Measurements from ENCODE around the gene TECTA. TPM values are rescaled to one million over a fixed set of nuclear protein-coding genes. Genes with fewer than 3 reads are reported as not detected.
A peak's percentile ranks its signal among the peaks of the same experiment; 100 is the strongest.

Gene TECTA
- total and polyA plus RNA-seq, 2 donors (not counting 1 experiment from before 2014, with no cell fraction given): 0.30 to 0.33 TPM

DNA sequence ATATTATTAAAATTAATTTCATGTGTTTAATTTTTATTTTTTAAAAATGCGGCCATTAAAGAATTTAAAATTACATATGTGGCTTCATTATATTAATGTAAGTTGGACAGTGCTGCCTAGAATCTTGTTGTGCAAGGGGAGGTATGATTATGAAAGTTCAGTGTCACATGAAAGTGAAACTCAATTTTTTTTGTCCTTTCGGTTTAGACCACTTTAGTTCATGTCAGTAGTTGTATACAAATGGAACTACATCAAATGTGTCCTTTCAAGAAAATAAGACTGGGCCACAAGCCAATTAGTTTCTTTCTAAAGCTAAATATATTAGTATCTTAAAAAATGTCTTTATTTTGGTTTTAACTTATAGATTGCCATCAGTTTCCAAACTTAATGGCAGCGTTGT, 41.4 kb upstream of the TECTA start:
- no peaks in the 10 kb centered on the region for H3K27me3 ChIP-seq (ENCODE audit: control insufficient read depth, insufficient read depth, low read length)
- H4K20me1 ChIP-seq (ENCODE audit: control insufficient read depth, extremely low read depth, insufficient read depth, low read length): no peaks in the 10 kb centered on the region
- no peaks in the 10 kb centered on the region for H3K36me3 ChIP-seq (ENCODE audit: control insufficient read depth, insufficient read depth, low read length)
- H3K4me2 ChIP-seq (ENCODE audit: extremely low read depth, insufficient read depth, low read length): no peak overlapping the region
- no peaks in the 10 kb centered on the region for H3K79me2 ChIP-seq (ENCODE audit: control insufficient read depth, insufficient read depth, low read length)
- peak in 1 of 2 donors; percentile 27 for DNase-seq (ENCODE audit: low read depth in 2 of 2)
- H3K9me3 ChIP-seq (ENCODE audit: control insufficient read depth, insufficient read depth, low read depth, low read length): no peaks in the 10 kb centered on the region
- no peak overlapping the region for H3K9ac ChIP-seq (ENCODE audit: insufficient read depth, low read length)
- H3K4me1 ChIP-seq (ENCODE audit: control insufficient read depth, extremely low read depth, insufficient read depth, low read length): no peaks in the 10 kb centered on the region
- no peak overlapping the region for H2AFZ ChIP-seq (ENCODE audit: low read length)
- no peak for TF ChIP-seq EZH2 (IDR thresholded peaks at IDR 0.05; ENCODE audit: low read length, missing control alignments)
- TF ChIP-seq, protein P1, sequence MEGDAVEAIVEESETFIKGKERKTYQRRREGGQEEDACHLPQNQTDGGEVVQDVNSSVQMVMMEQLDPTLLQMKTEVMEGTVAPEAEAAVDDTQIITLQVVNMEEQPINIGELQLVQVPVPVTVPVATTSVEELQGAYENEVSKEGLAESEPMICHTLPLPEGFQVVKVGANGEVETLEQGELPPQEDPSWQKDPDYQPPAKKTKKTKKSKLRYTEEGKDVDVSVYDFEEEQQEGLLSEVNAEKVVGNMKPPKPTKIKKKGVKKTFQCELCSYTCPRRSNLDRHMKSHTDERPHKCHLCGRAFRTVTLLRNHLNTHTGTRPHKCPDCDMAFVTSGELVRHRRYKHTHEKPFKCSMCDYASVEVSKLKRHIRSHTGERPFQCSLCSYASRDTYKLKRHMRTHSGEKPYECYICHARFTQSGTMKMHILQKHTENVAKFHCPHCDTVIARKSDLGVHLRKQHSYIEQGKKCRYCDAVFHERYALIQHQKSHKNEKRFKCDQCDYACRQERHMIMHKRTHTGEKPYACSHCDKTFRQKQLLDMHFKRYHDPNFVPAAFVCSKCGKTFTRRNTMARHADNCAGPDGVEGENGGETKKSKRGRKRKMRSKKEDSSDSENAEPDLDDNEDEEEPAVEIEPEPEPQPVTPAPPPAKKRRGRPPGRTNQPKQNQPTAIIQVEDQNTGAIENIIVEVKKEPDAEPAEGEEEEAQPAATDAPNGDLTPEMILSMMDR (conservative IDR thresholded peaks at IDR 0.05 in 1 of 2, IDR thresholded peaks at IDR 0.05 in 1 of 2; ENCODE audit: low read depth in 1 of 2, low read length in 2 of 2): no peak
- no peak overlapping the region for H3K27ac ChIP-seq (ENCODE audit: insufficient read depth, low read length)
- H3K4me3 ChIP-seq (replicated peaks in 1 of 4; ENCODE audit: control extremely low read depth in 1 of 4, insufficient read depth in 1 of 4, low read depth in 3 of 4, low read length in 4 of 4): no peak overlapping the region

GRCh38 chr11:121063728-121064127, 37.3 kb upstream of the TECTA start:
- DNase-seq (ENCODE audit: low read depth in 2 of 2): peak in 1 of 2 donors; percentile 4

DNA sequence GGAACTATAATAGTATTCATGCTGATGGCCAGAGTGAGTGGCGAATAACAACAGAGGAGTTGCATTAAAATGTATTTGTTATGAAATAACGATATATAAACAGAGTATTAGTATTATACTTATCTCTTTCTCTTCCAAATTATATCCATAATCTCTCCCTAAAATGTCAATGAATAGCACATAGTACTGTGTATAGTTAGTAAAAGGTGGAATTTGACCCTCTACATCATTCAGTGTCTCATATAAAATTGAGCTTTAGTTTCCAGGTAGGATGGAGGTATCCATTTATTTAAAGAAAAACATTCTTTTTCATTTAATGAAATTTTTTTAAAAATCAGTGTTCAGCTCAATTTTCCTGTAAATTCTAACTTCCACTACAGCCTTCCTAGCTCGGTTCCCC, 34.4 kb upstream of the TECTA start:
- no peak overlapping the region for H3K27ac ChIP-seq (ENCODE audit: insufficient read depth, low read length)
- H2AFZ ChIP-seq (ENCODE audit: low read length): no peak overlapping the region
- H3K36me3 ChIP-seq (ENCODE audit: control insufficient read depth, insufficient read depth, low read length): no peaks in the 10 kb centered on the region
- H3K9ac ChIP-seq (ENCODE audit: insufficient read depth, low read length): no peak overlapping the region
- no peaks in the 10 kb centered on the region for H3K79me2 ChIP-seq (ENCODE audit: control insufficient read depth, insufficient read depth, low read length)
- H4K20me1 ChIP-seq (ENCODE audit: control insufficient read depth, extremely low read depth, insufficient read depth, low read length): no peaks in the 10 kb centered on the region
- H3K9me3 ChIP-seq (ENCODE audit: control insufficient read depth, insufficient read depth, low read depth, low read length): no peaks in the 10 kb centered on the region
- no peak for TF ChIP-seq EZH2 (IDR thresholded peaks at IDR 0.05; ENCODE audit: low read length, missing control alignments)
- TF ChIP-seq, protein P1 (conservative IDR thresholded peaks at IDR 0.05 in 1 of 2, IDR thresholded peaks at IDR 0.05 in 1 of 2; ENCODE audit: low read depth in 1 of 2, low read length in 2 of 2): no peak
- no peak overlapping the region for H3K4me2 ChIP-seq (ENCODE audit: extremely low read depth, insufficient read depth, low read length)
- no peaks in the 10 kb centered on the region for H3K27me3 ChIP-seq (ENCODE audit: control insufficient read depth, insufficient read depth, low read length)
- no peak for DNase-seq (ENCODE audit: low read depth in 2 of 2)
- H3K4me1 ChIP-seq (ENCODE audit: control insufficient read depth, extremely low read depth, insufficient read depth, low read length): no peaks in the 10 kb centered on the region
- no peak overlapping the region for H3K4me3 ChIP-seq (replicated peaks in 1 of 4; ENCODE audit: control extremely low read depth in 1 of 4, insufficient read depth in 1 of 4, low read depth in 3 of 4, low read length in 4 of 4)

More at GRCh38 chr11:121063728-121064127, 37.3 kb upstream of the TECTA start:
- Histone ChIP-seq H3K4me3 (replicated peaks in 1 of 4; ENCODE audit: control extremely low read depth in 1 of 4, insufficient read depth in 1 of 4, low read depth in 3 of 4, low read length in 4 of 4) (no peak overlapping the region), H3K27me3 (ENCODE audit: control insufficient read depth, insufficient read depth, low read length) (no peaks in the 10 kb centered on the region), H4K20me1 (ENCODE audit: control insufficient read depth, extremely low read depth, insufficient read depth, low read length) (no peaks in the 10 kb centered on the region), H3K36me3 (ENCODE audit: control insufficient read depth, insufficient read depth, low read length) (no peaks in the 10 kb centered on the region), H3K4me2 (ENCODE audit: extremely low read depth, insufficient read depth, low read length) (no peak overlapping the region), H3K9ac (ENCODE audit: insufficient read depth, low read length) (no peak overlapping the region), H3K79me2 (ENCODE audit: control insufficient read depth, insufficient read depth, low read length) (no peaks in the 10 kb centered on the region), H3K4me1 (ENCODE audit: control insufficient read depth, extremely low read depth, insufficient read depth, low read length) (no peaks in the 10 kb centered on the region), H3K9me3 (ENCODE audit: control insufficient read depth, insufficient read depth, low read depth, low read length) (no peaks in the 10 kb centered on the region), H3K27ac (ENCODE audit: insufficient read depth, low read length) (no peak overlapping the region), H2AFZ (ENCODE audit: low read length) (no peak overlapping the region)
- TF ChIP-seq EZH2 (IDR thresholded peaks at IDR 0.05; ENCODE audit: low read length, missing control alignments): no peak
- TF ChIP-seq, protein P1 (conservative IDR thresholded peaks at IDR 0.05 in 1 of 2, IDR thresholded peaks at IDR 0.05 in 1 of 2; ENCODE audit: low read depth in 1 of 2, low read length in 2 of 2): peak; percentile 35 to 39
